HCT116 (cell line): ENCODE measurements around the gene CFAP92. TPM values are rescaled to one million over a fixed set of nuclear protein-coding genes. Genes with fewer than 3 reads are reported as not detected.

Experiments
- ATAC-seq: fragments of 200-7000 bp; cut with Tn5 transposase; 2 replicates; pipeline ENCODE4 v1.9.1; 2020; ENCODE audit warnings: mild to moderate bottlenecking, moderate library complexity
- BruUV-seq: library from RNA; stranded (reverse); fragments of 400-500 nt; replicated peaks from 2 replicates; lab custom pipeline; 2021; lab: Mats Ljungman, UMichigan
- CTCF ChIA-PET: fragments of 300-600 bp; sonication (Branson Sonifier 250); formaldehyde crosslinking; loops from one replicate; lab custom pipeline; 2021; ENCODE audit warnings: antibody characterized with exemption; lab: Charles Lee
- POLR2A ChIA-PET: fragments of 300-600, 350-600 bp; sonication (Branson Sonifier 250); formaldehyde crosslinking; loops from one replicate; lab custom pipeline; 2021; ENCODE audit warnings: antibody characterized with exemption; lab: Charles Lee
- RAD21 ChIA-PET, 2 experiments: fragments of 300-600 bp; sonication (Branson Sonifier 250); formaldehyde crosslinking; loops; one replicate each; lab custom pipeline; 2023; ENCODE audit warnings: low total read pairs in 2 of 2; ENCODE audit not compliant: uncharacterized antibody in 2 of 2, unreplicated experiment in 2 of 2, low non-redundant PET in 1 of 2; lab: Charles Lee
- DNase-seq: peaks from one replicate; pipeline ENCODE4 v3.0.0-alpha.2; 2010; ENCODE audit warnings: low read depth, low spot score
- H2AFZ ChIP-seq: fragments of 200-600 bp; shearing (Covaris generic), sonication (generic); 2 replicates; pipeline ENCODE4 v1.6.1; 2017; ENCODE audit warnings: low read depth, mixed run types, mixed read lengths, antibody characterized with exemption, low read length; ENCODE audit not compliant: poor library complexity, severe bottlenecking
- H3K27ac ChIP-seq: 2 replicates; pipeline ENCODE4 v1.5.1; 2012; ENCODE audit warnings: low read depth, low read length
- H3K27me3 ChIP-seq: fragments of 200-600 bp; sonication (generic); 2 replicates; pipeline ENCODE4 v1.6.1; 2016; ENCODE audit warnings: mixed run types, low read length, mixed read lengths; ENCODE audit not compliant: insufficient read depth
- H3K36me3 ChIP-seq, 2 experiments: fragments of 200-500 bp in 1 of 2; fragments of 200-600 bp in 1 of 2; sonication (Bioruptor generic) in 1 of 2; sonication (generic) in 1 of 2; 2 replicates each; pipeline versions ENCODE4 v1.5.1 to v1.6.1; 2014 to 2016; ENCODE audit warnings: low read length in 2 of 2, inconsistent platforms in 1 of 2, mixed read lengths in 1 of 2, mixed run types in 1 of 2; ENCODE audit not compliant: insufficient read depth in 2 of 2, control insufficient read depth in 1 of 2
- H3K4me1 ChIP-seq, 2 experiments: fragments of 200-600 bp in 1 of 2; sonication (generic) in 1 of 2; 2 replicates each; pipeline versions ENCODE4 v1.5.1 to v1.6.1; 2012 to 2017; ENCODE audit warnings: low read length in 2 of 2, inconsistent platforms in 1 of 2, mild to moderate bottlenecking in 1 of 2, mixed read lengths in 1 of 2, mixed run types in 1 of 2, moderate library complexity in 1 of 2; ENCODE audit not compliant: insufficient read depth in 2 of 2, control insufficient read depth in 1 of 2
- H3K4me2 ChIP-seq: fragments of 200-600 bp; sonication (generic); 2 replicates; pipeline ENCODE4 v1.6.1; 2017; ENCODE audit warnings: mixed run types, low read length, mixed read lengths
- H3K4me3 ChIP-seq, 2 experiments: fragments of 200-600 bp in 1 of 2; sonication (generic) in 1 of 2; replicated peaks in 1 of 2; 2 replicates each; pipeline ENCODE4 v1.5.1; 2011 to 2016; ENCODE audit warnings: low read length in 2 of 2, control low read depth in 1 of 2, low read depth in 1 of 2, mild to moderate bottlenecking in 1 of 2, mixed read lengths in 1 of 2, mixed run types in 1 of 2
- H3K79me2 ChIP-seq: fragments of 200-600 bp; sonication (generic); 2 replicates; pipeline ENCODE4 v1.6.1; 2017; ENCODE audit warnings: mild to moderate bottlenecking, mixed run types, low read length, moderate library complexity, mixed read lengths; ENCODE audit not compliant: insufficient read depth
- H3K9ac ChIP-seq: fragments of 200-600 bp; sonication (generic); 2 replicates; pipeline ENCODE4 v1.6.1; 2016; ENCODE audit warnings: low read length, mixed read lengths
- H3K9me2 ChIP-seq: fragments of 200-600 bp; sonication (generic), shearing (Covaris generic); 2 replicates; pipeline ENCODE4 v1.6.1; 2017; ENCODE audit warnings: mixed run types, mild to moderate bottlenecking, moderate library complexity; ENCODE audit not compliant: insufficient read depth
- H3K9me3 ChIP-seq, 2 experiments: fragments of 200-500 bp in 1 of 2; fragments of 200-600 bp in 1 of 2; sonication (Bioruptor generic) in 1 of 2; sonication (generic) in 1 of 2; 2 replicates each; pipeline ENCODE4 v1.6.1; 2014 to 2017; ENCODE audit warnings: low read length in 2 of 2, mixed read lengths in 2 of 2, inconsistent platforms in 1 of 2, low read depth in 1 of 2, mild to moderate bottlenecking in 1 of 2, mixed run types in 1 of 2, moderate library complexity in 1 of 2; ENCODE audit not compliant: control insufficient read depth in 1 of 2, insufficient read depth in 1 of 2
- H4K20me1 ChIP-seq: fragments of 200-600 bp; sonication (generic), shearing (Covaris generic); 2 replicates; pipeline ENCODE4 v1.6.1; 2017; ENCODE audit warnings: mixed run types, mild to moderate bottlenecking, moderate library complexity; ENCODE audit not compliant: insufficient read depth
- CEBPB ChIP-seq: IDR thresholded peaks from 2 replicates; pipeline ENCODE4 v1.6.1; 2012; ENCODE audit warnings: low read depth
- ELF1 ChIP-seq: IDR thresholded peaks from 2 replicates; pipeline ENCODE4 v1.6.1; 2012; ENCODE audit warnings: low read depth, borderline replicate concordance
- EZH2phosphoT487 ChIP-seq: fragments of 200-600 bp; IDR thresholded peaks from 2 replicates; pipeline ENCODE4 v1.6.1; 2018; ENCODE audit warnings: antibody characterized with exemption, borderline replicate concordance
- JUND ChIP-seq: IDR thresholded peaks from 2 replicates; pipeline ENCODE4 v1.6.1; 2012
- POLR2A ChIP-seq: IDR thresholded peaks from 2 replicates; pipeline ENCODE4 v1.7.0; 2011; ENCODE audit warnings: borderline replicate concordance; ENCODE audit not compliant: insufficient read depth, insufficient read length; ENCODE audit errors: extremely low read depth
- REST ChIP-seq: IDR thresholded peaks from 2 replicates; pipeline ENCODE4 v1.6.1; 2012; ENCODE audit warnings: low read depth
- SRF ChIP-seq: IDR thresholded peaks from 2 replicates; pipeline ENCODE4 v1.6.1; 2012; ENCODE audit warnings: low read depth
- TCF7L2 ChIP-seq: IDR thresholded peaks from 2 replicates; pipeline ENCODE4 v1.7.0; 2011; ENCODE audit warnings: borderline replicate concordance, inconsistent platforms; ENCODE audit not compliant: insufficient read depth, insufficient read length; ENCODE audit errors: extremely low read depth
- YY1 ChIP-seq: IDR thresholded peaks from 2 replicates; pipeline ENCODE4 v1.6.1; 2011; ENCODE audit warnings: low read length, low read depth, moderate library complexity, mild to moderate bottlenecking; ENCODE audit not compliant: insufficient replicate concordance; ENCODE audit errors: extremely low read depth
- ZBTB33 ChIP-seq: IDR thresholded peaks from 2 replicates; pipeline ENCODE4 v1.6.1; 2011; ENCODE audit warnings: mild to moderate bottlenecking, low read length, moderate library complexity; ENCODE audit not compliant: insufficient replicate concordance; ENCODE audit errors: extremely low read depth
- ZFX ChIP-seq: fragments of 450-650 bp; IDR thresholded peaks from 2 replicates; pipeline ENCODE4 v1.6.1; 2017
- intact Hi-C: fragments of 100-400 bp; cut with micrococcal nuclease; formaldehyde crosslinking; loops from 2 replicates; pipeline ENCODE4 v1.10.0; 2022
- total RNA-seq: library from RNA; stranded (reverse); gene quantifications from one replicate; pipeline ENCODE4 v1.2.1, GENCODE V29; 2021; ENCODE audit not compliant: unreplicated experiment
- TF ChIP-seq, protein P1 (sequence below): IDR thresholded peaks from 2 replicates; pipeline ENCODE4 v1.6.1; 2012

CFAP92 gene
- total RNA-seq, 1 experiment from 2014 or later, result 3.6 TPM

- ChIA-PET CTCF (no interaction called here), POLR2A (no interaction called here), RAD21 (no interaction called here)
- no peaks in the 10 kb centered on the region for H4K20me1 ChIP-seq
- H3K4me2 ChIP-seq, result no peak overlapping the region
- no peaks in the 10 kb centered on the region for H3K4me1 ChIP-seq
- no peak overlapping the region for H2AFZ ChIP-seq
- no peaks in the 10 kb centered on the region for H3K9me2 ChIP-seq
- intact Hi-C loops, result no loop called here
- no peaks in the 10 kb centered on the region for H3K27me3 ChIP-seq
- peaks cover 52 to 55% of the 10 kb centered on the region in 2 experiments for H3K36me3 ChIP-seq
- no TSS peak for BruUV-seq
- DNase-seq (no peak), ATAC-seq (no peak)
- no peak overlapping the region for H3K27ac ChIP-seq
- no peaks in the 10 kb centered on the region for H3K9me3 ChIP-seq
- H3K4me3 ChIP-seq, result no peak overlapping the region
- H3K79me2 ChIP-seq, result no peaks in the 10 kb centered on the region
- H3K9ac ChIP-seq, result no peak overlapping the region
- TF ChIP-seq ZBTB33 (no peak), SRF (no peak), POLR2A (no peak), ELF1 (no peak)
- TF ChIP-seq, protein P1, sequence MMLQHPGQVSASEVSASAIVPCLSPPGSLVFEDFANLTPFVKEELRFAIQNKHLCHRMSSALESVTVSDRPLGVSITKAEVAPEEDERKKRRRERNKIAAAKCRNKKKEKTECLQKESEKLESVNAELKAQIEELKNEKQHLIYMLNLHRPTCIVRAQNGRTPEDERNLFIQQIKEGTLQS, result no peak
Measured at GRCh38 chr3:128902426-128902825, 91.5 kb downstream of the CFAP92 start.

DNA sequence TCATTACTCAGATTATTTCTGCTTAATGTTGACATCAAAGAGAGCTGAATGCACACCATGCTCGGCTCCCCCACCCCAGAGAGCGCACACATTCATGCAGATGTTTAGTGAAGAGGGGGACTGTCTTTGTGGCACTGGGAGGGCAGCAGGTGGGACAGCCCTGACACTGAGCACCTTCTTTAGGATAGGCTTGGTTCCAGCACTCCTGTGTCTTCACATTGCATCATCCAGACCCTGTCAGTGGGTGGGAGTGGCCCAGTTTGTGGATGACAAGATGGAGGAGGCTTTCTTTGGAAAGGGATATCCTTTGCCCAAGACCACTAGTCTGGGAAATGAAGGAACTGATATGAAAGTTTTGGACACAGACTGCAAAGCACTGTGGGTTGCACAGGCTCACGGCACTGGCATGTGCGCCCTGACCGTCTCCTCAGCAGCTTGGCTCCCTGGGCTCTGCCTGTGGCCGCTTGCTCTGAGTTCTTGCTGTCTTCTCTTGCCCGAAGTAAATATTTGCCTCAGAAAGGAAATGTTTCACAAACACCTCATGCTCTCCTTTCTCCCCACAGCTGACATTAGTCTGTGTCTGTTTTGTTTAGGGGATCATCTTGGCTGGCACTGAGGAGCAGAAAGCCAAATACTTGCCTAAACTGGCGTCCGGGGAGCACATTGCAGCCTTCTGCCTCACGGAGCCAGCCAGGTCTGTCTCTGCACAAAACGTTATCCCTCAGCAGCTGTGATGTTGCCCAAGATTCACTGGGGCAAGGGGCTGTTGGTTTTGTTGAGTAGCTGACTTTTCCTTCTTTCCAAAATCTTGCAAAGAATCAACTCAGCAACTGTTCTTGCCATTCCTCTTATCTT, 97.8 kb downstream of the CFAP92 start:
- POLR2A ChIA-PET, result no interaction called here
- no peak for TF ChIP-seq REST
- no peak for TF ChIP-seq ELF1
- TF ChIP-seq EZH2phosphoT487, result no peak
- peak; percentile 51 for TF ChIP-seq CEBPB
- TF ChIP-seq TCF7L2, result no peak
- no peak for TF ChIP-seq JUND
- no peak for TF ChIP-seq ZFX
- TF ChIP-seq YY1, result no peak
- TF ChIP-seq, all 23 proteins: peak for 1
- no peak for DNase-seq
- H3K4me3 ChIP-seq, result no peak overlapping the region
- H3K4me2 ChIP-seq, result no peak overlapping the region
- H3K9me3 ChIP-seq, result no peaks in the 10 kb centered on the region
- H2AFZ ChIP-seq, result no peak overlapping the region
- RAD21 ChIA-PET, result no interaction called here
- no peaks in the 10 kb centered on the region for H4K20me1 ChIP-seq
- no peaks in the 10 kb centered on the region for H3K9me2 ChIP-seq
- CTCF ChIA-PET, result no interaction called here
- H3K4me1 ChIP-seq, result no peaks in the 10 kb centered on the region
- peaks cover 46 to 53% of the 10 kb centered on the region in 2 experiments for H3K36me3 ChIP-seq
- no peak overlapping the region for H3K27ac ChIP-seq
- H3K79me2 ChIP-seq, result peaks cover 21% of the 10 kb centered on the region
- H3K9ac ChIP-seq, result no peak overlapping the region
- no TSS peak for BruUV-seq
- ATAC-seq, result no peak
- intact Hi-C loops, result no loop called here
- H3K27me3 ChIP-seq, result no peaks in the 10 kb centered on the region
